Fibroblast of pulmonary artery (primary cell): ENCODE results near the gene RAB3GAP1.

Experiments
- DNase-seq: peaks from one replicate; pipeline ENCODE4 v3.0.0-alpha.2; 2010; ENCODE audit warnings: low read depth
- H3K4me3 ChIP-seq: replicated peaks from 2 replicates; pipeline ENCODE4 v1.5.1; 2011; ENCODE audit warnings: low read depth, mild to moderate bottlenecking, control low read depth, low read length, moderate library complexity
- TF ChIP-seq, protein P1 (sequence below): IDR thresholded peaks from 2 replicates; pipeline ENCODE4 v1.5.1; 2011; ENCODE audit warnings: mild to moderate bottlenecking, control low read depth, low read length, inconsistent platforms; ENCODE audit errors: missing control alignments

RAB3GAP1 gene

DNA sequence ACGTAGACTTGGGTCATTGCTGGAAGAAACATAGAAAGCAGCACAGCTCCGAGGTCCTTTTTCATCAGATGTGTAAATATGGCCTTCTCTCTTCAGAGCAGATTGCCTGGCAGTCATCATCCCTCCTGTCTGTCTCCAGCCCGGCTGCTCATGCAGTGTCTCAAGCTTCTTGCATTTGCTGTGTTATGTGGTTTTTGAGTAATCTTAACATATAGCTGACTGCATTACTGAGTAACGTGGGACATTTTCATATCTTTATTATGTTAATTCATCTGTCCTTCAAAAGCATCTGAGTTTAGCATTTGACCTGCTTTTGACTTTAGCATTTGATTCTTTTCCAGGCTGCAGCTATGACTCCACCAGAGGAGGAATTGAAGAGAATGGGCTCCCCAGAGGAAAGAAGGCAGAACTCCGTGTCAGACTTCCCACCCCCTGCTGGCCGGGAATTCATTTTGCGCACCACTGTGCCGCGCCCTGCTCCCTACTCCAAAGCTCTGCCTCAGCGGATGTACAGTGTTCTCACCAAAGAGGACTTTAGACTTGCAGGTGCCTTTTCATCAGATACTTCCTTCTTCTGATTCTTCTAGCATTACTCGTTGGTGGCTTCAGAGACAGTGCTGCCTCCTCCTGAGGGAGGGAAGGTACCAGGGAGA is 116.2 kb downstream of the RAB3GAP1 start:
- DNase-seq, result no peak
- TF ChIP-seq, protein P1, sequence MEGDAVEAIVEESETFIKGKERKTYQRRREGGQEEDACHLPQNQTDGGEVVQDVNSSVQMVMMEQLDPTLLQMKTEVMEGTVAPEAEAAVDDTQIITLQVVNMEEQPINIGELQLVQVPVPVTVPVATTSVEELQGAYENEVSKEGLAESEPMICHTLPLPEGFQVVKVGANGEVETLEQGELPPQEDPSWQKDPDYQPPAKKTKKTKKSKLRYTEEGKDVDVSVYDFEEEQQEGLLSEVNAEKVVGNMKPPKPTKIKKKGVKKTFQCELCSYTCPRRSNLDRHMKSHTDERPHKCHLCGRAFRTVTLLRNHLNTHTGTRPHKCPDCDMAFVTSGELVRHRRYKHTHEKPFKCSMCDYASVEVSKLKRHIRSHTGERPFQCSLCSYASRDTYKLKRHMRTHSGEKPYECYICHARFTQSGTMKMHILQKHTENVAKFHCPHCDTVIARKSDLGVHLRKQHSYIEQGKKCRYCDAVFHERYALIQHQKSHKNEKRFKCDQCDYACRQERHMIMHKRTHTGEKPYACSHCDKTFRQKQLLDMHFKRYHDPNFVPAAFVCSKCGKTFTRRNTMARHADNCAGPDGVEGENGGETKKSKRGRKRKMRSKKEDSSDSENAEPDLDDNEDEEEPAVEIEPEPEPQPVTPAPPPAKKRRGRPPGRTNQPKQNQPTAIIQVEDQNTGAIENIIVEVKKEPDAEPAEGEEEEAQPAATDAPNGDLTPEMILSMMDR, result no peak
- no peak overlapping the region for H3K4me3 ChIP-seq

DNA sequence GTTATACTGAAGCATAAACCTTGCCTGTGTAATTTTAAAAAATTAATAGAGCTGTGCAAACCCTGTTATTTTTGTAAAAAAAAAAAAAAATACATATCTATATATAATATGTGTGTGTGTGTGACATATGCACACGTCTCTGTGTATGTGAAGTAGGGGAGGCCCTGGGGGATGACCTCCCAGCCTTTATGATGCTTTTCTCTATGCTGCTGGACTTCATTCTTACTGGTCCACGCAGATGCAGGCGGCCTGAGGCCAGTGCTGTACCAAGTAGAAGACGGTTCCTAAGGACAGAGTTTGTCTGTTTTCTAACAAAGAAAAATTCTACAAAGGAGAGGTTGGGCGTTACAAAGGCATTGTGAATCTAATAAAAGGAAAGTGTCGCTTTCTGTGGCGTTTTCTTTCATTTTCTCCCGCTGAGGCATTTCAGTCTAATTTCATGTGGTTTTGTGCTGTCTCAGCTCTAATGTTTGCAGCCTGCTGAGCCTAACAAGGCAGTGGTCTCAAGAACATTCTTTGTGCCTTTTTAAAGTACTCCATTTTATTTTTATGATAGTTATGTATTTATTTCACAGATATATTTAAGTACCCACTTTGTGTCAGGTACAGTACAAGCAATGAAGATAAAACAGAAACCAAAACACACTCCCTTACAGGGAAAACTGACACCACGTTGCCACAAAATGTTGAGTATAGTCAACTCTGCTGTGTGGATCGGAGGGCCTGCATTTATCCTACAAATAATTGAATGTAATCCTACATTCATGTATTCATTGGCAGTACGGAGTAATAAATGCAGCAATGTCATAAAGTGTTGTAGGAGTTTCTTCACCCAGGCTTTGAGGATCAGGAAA is 118.0 kb downstream of the RAB3GAP1 start:
- no peak for DNase-seq
- TF ChIP-seq, protein P1, result no peak
- no peak overlapping the region for H3K4me3 ChIP-seq

- TF ChIP-seq, protein P1, result no peak
- no peak overlapping the region for H3K4me3 ChIP-seq
- DNase-seq, result no peak
Measured at GRCh38 chr2:135174049-135174809, 122.1 kb downstream of the RAB3GAP1 start.

GRCh38 chr2:135174810-135175093 is 122.7 kb downstream of the RAB3GAP1 start:
- TF ChIP-seq, protein P1, result no peak
- DNase-seq, result no peak

GRCh38 chr2:135175177-135175576 is 123.1 kb downstream of the RAB3GAP1 start:
- DNase-seq, result no peak
- no peak overlapping the region for H3K4me3 ChIP-seq
- TF ChIP-seq, protein P1, result no peak

More at GRCh38 chr2:135174810-135175093, 122.7 kb downstream of the RAB3GAP1 start:
- no peak overlapping the region for H3K4me3 ChIP-seq

GRCh38 chr2:135179689-135180088 is 127.6 kb downstream of the RAB3GAP1 start:
- TF ChIP-seq, protein P1, result no peak
- H3K4me3 ChIP-seq, result no peak overlapping the region
- DNase-seq, result no peak
